ENCODE measurements around the gene CCDC86. TPM values are rescaled to one million over a fixed set of nuclear protein-coding genes. Genes with fewer than 3 reads are reported as not detected.

The CCDC86 gene
- total and polyA plus RNA-seq, 9 of the 15 experiments (the other 6 are each of a cell fraction or from before 2014, with no cell fraction given), result 4.6 to 102 (median 25.2) TPM

DNA sequence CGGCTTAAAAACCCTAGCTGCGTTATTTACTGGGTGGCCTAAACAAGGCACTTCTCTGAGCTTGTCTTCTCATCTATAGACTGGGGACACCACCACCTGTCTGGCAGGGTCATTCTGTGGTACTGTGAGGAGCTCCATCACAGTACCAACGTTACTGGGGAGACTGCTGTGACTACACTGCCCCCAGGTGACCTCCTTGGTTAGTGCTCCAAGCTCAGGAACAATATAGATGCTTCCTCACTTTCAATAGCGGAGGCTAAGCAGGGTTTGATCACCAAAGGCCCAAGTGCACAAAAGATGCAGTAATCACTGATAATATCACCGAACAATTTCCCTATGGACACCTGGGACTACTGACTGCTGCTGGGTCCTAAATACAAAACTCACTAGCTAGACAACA, 45.6 kb downstream of the CCDC86 start (continued):
- TF ChIP-seq ZNF311 (CRISPR knock-in tag; IDR thresholded peaks at IDR 0.05), result no peak
- TF ChIP-seq ZNF75A (CRISPR knock-in tag; IDR thresholded peaks at IDR 0.05), result no peak
- no peak for TF ChIP-seq ZBTB49 (CRISPR knock-in tag; IDR thresholded peaks at IDR 0.05; ENCODE audit: borderline replicate concordance)
- TF ChIP-seq CBX8 (IDR thresholded peaks at IDR 0.05; ENCODE audit: borderline replicate concordance, extremely low read depth, low read depth, low read length, poor library complexity, severe bottlenecking), result no peak
- peak; percentile 97 for TF ChIP-seq SMC3 (conservative IDR thresholded peaks at IDR 0.05; ENCODE audit: insufficient read depth, low read depth, low read length)
- TF ChIP-seq ILK (tag; IDR thresholded peaks at IDR 0.05; ENCODE audit: borderline replicate concordance, low read depth), result no peak
- no peak for TF ChIP-seq SAFB2 (IDR thresholded peaks at IDR 0.05; ENCODE audit: borderline replicate concordance, low read depth, low read length, severe bottlenecking)
- TF ChIP-seq, protein P1, sequence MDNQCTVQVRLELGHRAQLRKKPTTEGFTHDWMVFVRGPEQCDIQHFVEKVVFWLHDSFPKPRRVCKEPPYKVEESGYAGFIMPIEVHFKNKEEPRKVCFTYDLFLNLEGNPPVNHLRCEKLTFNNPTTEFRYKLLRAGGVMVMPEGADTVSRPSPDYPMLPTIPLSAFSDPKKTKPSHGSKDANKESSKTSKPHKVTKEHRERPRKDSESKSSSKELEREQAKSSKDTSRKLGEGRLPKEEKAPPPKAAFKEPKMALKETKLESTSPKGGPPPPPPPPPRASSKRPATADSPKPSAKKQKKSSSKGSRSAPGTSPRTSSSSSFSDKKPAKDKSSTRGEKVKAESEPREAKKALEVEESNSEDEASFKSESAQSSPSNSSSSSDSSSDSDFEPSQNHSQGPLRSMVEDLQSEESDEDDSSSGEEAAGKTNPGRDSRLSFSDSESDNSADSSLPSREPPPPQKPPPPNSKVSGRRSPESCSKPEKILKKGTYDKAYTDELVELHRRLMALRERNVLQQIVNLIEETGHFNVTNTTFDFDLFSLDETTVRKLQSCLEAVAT (IDR thresholded peaks at IDR 0.05), result no peak
- TF ChIP-seq BRCA1 (IDR thresholded peaks at IDR 0.05), result no peak
- no peak for TF ChIP-seq BRCA1 (CRISPR knock-in tag; IDR thresholded peaks at IDR 0.05)
- no peak for TF ChIP-seq CBX3 (IDR thresholded peaks at IDR 0.05; ENCODE audit: borderline replicate concordance in 1 of 2, low read length in 2 of 2)
- TF ChIP-seq RAD21 (CRISPR knock-in tag; conservative IDR thresholded peaks at IDR 0.05 in 1 of 2, IDR thresholded peaks at IDR 0.05 in 1 of 2), result peak; percentile 93 to 98
- TF ChIP-seq MAZ (CRISPR knock-in tag; conservative IDR thresholded peaks at IDR 0.05 in 1 of 2, IDR thresholded peaks at IDR 0.05 in 1 of 2), result no peak; a peak in 1 of 4 replicates
- no peak for TF ChIP-seq ZNF23 (CRISPR knock-in tag; IDR thresholded peaks at IDR 0.05)
- TF ChIP-seq, protein P2, sequence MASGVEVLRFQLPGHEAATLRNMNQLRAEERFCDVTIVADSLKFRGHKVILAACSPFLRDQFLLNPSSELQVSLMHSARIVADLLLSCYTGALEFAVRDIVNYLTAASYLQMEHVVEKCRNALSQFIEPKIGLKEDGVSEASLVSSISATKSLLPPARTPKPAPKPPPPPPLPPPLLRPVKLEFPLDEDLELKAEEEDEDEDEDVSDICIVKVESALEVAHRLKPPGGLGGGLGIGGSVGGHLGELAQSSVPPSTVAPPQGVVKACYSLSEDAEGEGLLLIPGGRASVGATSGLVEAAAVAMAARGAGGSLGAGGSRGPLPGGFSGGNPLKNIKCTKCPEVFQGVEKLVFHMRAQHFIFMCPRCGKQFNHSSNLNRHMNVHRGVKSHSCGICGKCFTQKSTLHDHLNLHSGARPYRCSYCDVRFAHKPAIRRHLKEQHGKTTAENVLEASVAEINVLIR (CRISPR knock-in tag; IDR thresholded peaks at IDR 0.05), result no peak
- TF ChIP-seq ZNF436 (CRISPR knock-in tag; IDR thresholded peaks at IDR 0.05), result no peak
- TF ChIP-seq CREB1 (IDR thresholded peaks at IDR 0.05), result no peak
- no peak for TF ChIP-seq CREB1 (CRISPR knock-in tag; IDR thresholded peaks at IDR 0.05)
- peak; percentile 40; the same call in 1 of the 2 replicates for TF ChIP-seq CTBP1 (IDR thresholded peaks at IDR 0.05; ENCODE audit: borderline replicate concordance)
- TF ChIP-seq TFAP4 (CRISPR knock-in tag; IDR thresholded peaks at IDR 0.05; ENCODE audit: borderline replicate concordance), result no peak
- TF ChIP-seq HDAC2 (IDR thresholded peaks at IDR 0.05), result no peak
